Heart right ventricle (tissue), 16 donors: ENCODE measurements around the gene CDT1. TPM values are rescaled to one million over a fixed set of nuclear protein-coding genes. Genes with fewer than 3 reads are reported as not detected.

ENCODE experiments used
- ATAC-seq, 8 donors: fragments of 200-7000 bp; cut with Tn5 transposase; one replicate each; pipeline ENCODE4 v1.9.1; 2020; ENCODE audit warnings: mild to moderate bottlenecking in 8 of 8, moderate library complexity in 8 of 8, moderate number of reproducible peaks in 1 of 8
- DNase-seq, 2 donors: peaks; one replicate each; pipeline ENCODE4 v3.0.0-alpha.2; 2020
- H3K27ac ChIP-seq, 10 donors: fragments of 200-600 bp; sonication (generic) in 2 of 10; one replicate each; pipeline versions ENCODE4 v1.5.0 to v1.8.0; 2020 to 2022; ENCODE audit warnings: mild to moderate bottlenecking in 3 of 10
- H3K27me3 ChIP-seq, 7 donors: fragments of 200-600 bp; one replicate each; pipeline ENCODE4 v1.8.0; 2021 to 2022; ENCODE audit warnings: mild to moderate bottlenecking in 2 of 7
- H3K36me3 ChIP-seq, 9 donors: fragments of 200-600 bp; sonication (generic) in 1 of 9; one replicate each; pipeline versions ENCODE4 v1.5.0 to v1.8.0; 2020 to 2022; ENCODE audit warnings: mild to moderate bottlenecking in 2 of 9
- H3K4me1 ChIP-seq, 9 donors: fragments of 200-600 bp; sonication (generic) in 1 of 9; one replicate each; pipeline versions ENCODE4 v1.5.0 to v1.8.0; 2020 to 2022; ENCODE audit warnings: mild to moderate bottlenecking in 4 of 9
- H3K4me3 ChIP-seq, 10 donors: fragments of 200-600 bp; sonication (generic) in 2 of 10; one replicate each; pipeline versions ENCODE4 v1.5.0 to v1.8.0; 2020 to 2022; ENCODE audit warnings: mild to moderate bottlenecking in 7 of 10, moderate library complexity in 2 of 10
- H3K9me3 ChIP-seq, 11 donors: fragments of 200-600 bp in 10 of 11; sonication (generic) in 2 of 11; one replicate each; pipeline versions ENCODE4 v1.5.0 to v1.8.0; 2013 to 2022; ENCODE audit warnings: mild to moderate bottlenecking in 2 of 11, control low read depth in 1 of 11, moderate library complexity in 1 of 11
- CTCF ChIP-seq, 9 donors: fragments of 200-600 bp; sonication (generic) in 2 of 9; IDR thresholded peaks; one replicate each; pipeline versions ENCODE4 v1.5.0 to v1.8.0; 2021 to 2022; ENCODE audit warnings: antibody characterized with exemption in 9 of 9, mild to moderate bottlenecking in 5 of 9, moderate library complexity in 1 of 9
- WGBS, 2 donors: extraction: QIAGEN DNeasy Blood & Tissue Kit; methylation state at CpG; one replicate each; pipeline ENCODE4 v1.1.7; 2013; ENCODE audit warnings: inconsistent platforms in 1 of 2; 5-methylcytosine and 5-hydroxymethylcytosine counted together
- intact Hi-C, 10 donors: fragments of 100-400 bp; cut with DNase I; formaldehyde crosslinking; loops; one replicate each; pipeline versions ENCODE4 v1.11.1 to v1.14.2; 2022
- polyA plus RNA-seq, 2 donors: library from polyadenylated mRNA; stranded (reverse); fragments of 200-250 nt; gene quantifications; one replicate each; pipeline ENCODE4 v1.2.3, GENCODE V29; 2013
- total RNA-seq, 10 donors: library from RNA; stranded (reverse); fragmentation: NEBNext Ultra II Directional in 3 of 10; extraction: Animal tissue kit (Norgen Biotek cat#: 25700) in 3 of 10; gene quantifications; one replicate each; pipeline versions ENCODE4 v1.2.1 to v1.2.4, GENCODE V29; 2021 to 2023
- donor health status: Arrhythmogenic right ventricular cardiomyopathy.
- donor health status: ischemic (EF 13 %, LVEDD 7.1; RV severe dilation, severe dysfunction).
- donor health status: healthy with polysubstance abuse.
- donor health status: DM: no; HTN: yes; CAD: no.
- donor health status: DM: no; HTN: no; CAD: no.
- donor health status: ischemic (EF 25% LVEDD 6.9; RV normal size, moderate dysfunction).
- donor health status: ischemic (EF 25% LVEDD 5.7; RV mildly dilated, moderate dysfunction).
- donor health status: healthy.
- donor health status: DM: yes; HTN: yes; CAD: no.
- donor health status: Ischemic cardiomyopathy.
- donor health status: ischemic (EF 35%, LVEDD 5.7; RV mildly dilated, moderate dysfunction).
- donor health status: nonischemic (EF 11% LVEDD 7.7; RV severe dilation, severe dysfunction).
- donor health status: DM: yes; HTN: yes; CAD: no.
- donor health status: PGD.
- donor health status: ischemic (EF 29% LVEDD 5.4; RV normal size, mild dysfunction).
- donor health status: nonischemic (EF 23%, LVEDD 6.1; RV moderate dilation, normal function).

The CDT1 gene
- total and polyA plus RNA-seq, 12 donors = 0.15 to 2.6 (median 0.35) TPM

GRCh38 chr16:88790312-88791211, 13.0 kb upstream of the CDT1 start:
- H3K4me3 ChIP-seq = peak overlapping the region in 3 of 10 donors; percentile 1 to 30 (median 5)
- TF ChIP-seq CTCF (IDR thresholded peaks at IDR 0.05) = no peak

GRCh38 chr16:88792078-88792550, 11.5 kb upstream of the CDT1 start:
- Histone ChIP-seq H3K4me1 (peaks cover 0 to 34% (median 9%) of the 10 kb centered on the region in 9 donors), H3K27me3 (peaks cover 0 to 53% (median 22%) of the 10 kb centered on the region in 7 donors), H3K36me3 (no peaks in the 10 kb centered on the region), H3K9me3 (no peaks in the 10 kb centered on the region), H3K4me3 (no peak overlapping the region), H3K27ac (no peak overlapping the region)
- DNase-seq (no peak), ATAC-seq (peak in 1 of 8 donors; percentile 23)
- 78 to 79% methylated on average over 13 of the region's 13 CpGs for WGBS, 2 donors
- intact Hi-C loops = no loop called here
- TF ChIP-seq CTCF (IDR thresholded peaks at IDR 0.05) = no peak

More at GRCh38 chr16:88790312-88791211, 13.0 kb upstream of the CDT1 start:
- Histone ChIP-seq H3K4me1 (peaks cover 0 to 36% (median 9%) of the 10 kb centered on the region in 9 donors), H3K36me3 (no peaks in the 10 kb centered on the region), H3K27me3 (peaks cover 0 to 53% (median 22%) of the 10 kb centered on the region in 7 donors), H3K27ac (peak overlapping the region in 2 of 10 donors; percentile 31 to 79), H3K9me3 (no peaks in the 10 kb centered on the region)
- intact Hi-C loops = no loop called here
- ATAC-seq (peak in 7 of 8 donors; percentile 32 to 67 (median 58)), DNase-seq (peak in 1 of 2 donors; percentile 44)
- WGBS, 2 donors = 21 to 26% methylated on average over 23 to 24 of the region's 24 CpGs

DNA sequence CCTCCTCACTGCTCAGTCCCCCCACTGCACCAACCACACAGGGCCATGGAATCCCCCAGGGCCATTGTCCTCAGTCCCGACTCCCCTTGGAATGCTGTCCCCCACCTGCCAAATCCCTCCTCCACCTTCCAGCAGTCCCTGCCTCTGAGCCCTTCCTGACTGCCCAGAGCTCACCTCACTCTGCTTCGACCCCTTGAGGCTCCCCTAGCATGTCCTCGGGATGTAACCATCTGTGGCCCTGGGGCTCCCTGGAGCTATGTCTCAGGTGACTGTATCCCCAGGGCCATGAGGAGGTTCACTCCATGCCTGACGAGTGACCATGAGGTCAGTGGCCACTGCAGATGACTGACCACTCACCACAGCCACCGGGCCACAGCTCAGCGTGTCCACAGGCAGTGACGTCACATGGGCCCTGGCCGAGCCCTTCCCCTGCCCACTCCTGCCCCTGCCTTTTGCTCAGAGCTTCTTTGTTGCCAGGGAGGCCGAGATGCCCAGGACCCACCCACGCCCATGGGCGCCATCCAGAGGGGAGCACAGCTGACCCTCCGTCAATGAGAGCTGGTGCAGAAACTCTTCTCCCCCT, 10.8 kb upstream of the CDT1 start:
- Histone ChIP-seq H3K27me3 (peaks cover 0 to 53% (median 22%) of the 10 kb centered on the region in 7 donors), H3K4me3 (no peak overlapping the region), H3K4me1 (peaks cover 0 to 34% (median 9%) of the 10 kb centered on the region in 9 donors), H3K27ac (no peak overlapping the region), H3K9me3 (no peaks in the 10 kb centered on the region), H3K36me3 (no peaks in the 10 kb centered on the region)
- TF ChIP-seq CTCF (IDR thresholded peaks at IDR 0.05) = no peak
- intact Hi-C loops = no loop called here
- DNase-seq (no peak), ATAC-seq (peak in 1 of 8 donors; percentile 12)
- 81% methylated on average over 12 of the region's 12 CpGs for WGBS, 2 donors

GRCh38 chr16:88793251-88793954, 10.2 kb upstream of the CDT1 start:
- DNase-seq (no peak), ATAC-seq (peak in 1 of 8 donors; percentile 5)
- TF ChIP-seq CTCF (IDR thresholded peaks at IDR 0.05) = no peak
- peaks cover 0 to 53% (median 22%) of the 10 kb centered on the region in 7 donors for H3K27me3 ChIP-seq
- intact Hi-C loops = no loop called here
- no peak overlapping the region for H3K4me3 ChIP-seq
- H3K27ac ChIP-seq = no peak overlapping the region
- H3K36me3 ChIP-seq = no peaks in the 10 kb centered on the region
- H3K4me1 ChIP-seq = peaks cover 0 to 34% (median 9%) of the 10 kb centered on the region in 9 donors
- H3K9me3 ChIP-seq = no peaks in the 10 kb centered on the region
- 63% methylated on average over 35 of the region's 35 CpGs for WGBS, 2 donors
